Stimulated activated CD8-positive, alpha-beta memory T cell treated with anti-CD3 and anti-CD28 coated beads, Interleukin-4, amount 100 ng/mL, for 24 hours (primary cell): Measurements from ENCODE around the gene SNX27.
"Not testable (repeated sequence)": the region's sequence is repeated elsewhere in the genome, so short reads cannot be mapped to it uniquely, and the experiment has no call there.

Experiments used
- DNase-seq: peaks from one replicate; pipeline ENCODE4 v3.0.0-alpha.2; 2020; ENCODE audit warnings: low read depth

SNX27 gene

DNA sequence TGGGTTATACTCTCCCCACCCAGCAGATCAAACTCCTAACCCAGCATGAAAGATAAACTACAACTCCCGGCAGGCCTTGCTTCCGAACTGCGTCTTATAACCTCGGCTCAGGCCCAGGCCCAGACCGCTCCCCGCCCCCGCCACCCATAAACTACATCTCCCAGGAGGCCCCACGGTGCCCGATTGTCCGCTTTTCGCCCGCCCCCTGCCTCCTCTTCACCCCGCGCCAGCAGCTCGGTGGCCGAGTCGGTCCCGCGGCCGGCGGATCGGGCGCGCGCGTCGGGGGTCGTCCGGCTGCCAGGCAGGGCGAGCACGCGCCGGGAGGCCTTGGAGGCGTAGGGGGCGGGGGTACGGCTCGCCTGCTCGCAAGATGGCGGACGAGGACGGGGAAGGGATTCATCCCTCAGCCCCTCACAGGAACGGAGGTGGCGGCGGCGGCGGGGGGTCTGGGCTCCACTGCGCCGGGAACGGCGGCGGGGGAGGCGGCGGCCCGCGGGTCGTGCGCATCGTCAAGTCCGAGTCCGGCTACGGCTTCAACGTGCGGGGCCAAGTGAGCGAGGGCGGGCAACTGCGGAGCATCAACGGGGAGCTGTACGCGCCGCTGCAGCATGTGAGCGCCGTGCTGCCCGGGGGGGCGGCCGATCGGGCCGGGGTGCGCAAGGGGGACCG lies at the start of gene SNX27:
TSS of gene SNX27 (plus strand) at position 219 of the 669 bp plus-strand sequence. CDS start at position 371, 152 bp downstream.
- peak; percentile 80 for DNase-seq

DNA sequence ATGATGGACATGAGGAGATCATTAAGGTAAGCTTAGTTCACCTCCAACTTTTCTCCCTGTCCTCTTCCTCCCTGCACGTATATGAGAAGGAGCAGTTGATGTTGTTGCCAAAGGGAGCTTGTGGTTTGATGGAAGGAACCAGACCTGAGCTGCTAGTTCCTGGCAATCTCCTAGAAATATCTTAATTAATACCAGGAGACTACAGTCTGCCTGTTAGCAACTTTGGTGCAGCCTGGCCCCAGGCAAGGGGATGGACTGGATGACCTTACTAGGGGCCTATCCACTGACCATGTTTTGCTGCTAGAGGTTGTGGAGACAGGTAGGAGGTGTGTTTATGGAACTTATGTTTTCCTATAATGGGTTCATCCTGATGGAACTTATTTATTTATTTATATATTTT lies 49.2 kb upstream of the SNX27 start:
- DNase-seq = no peak

DNA sequence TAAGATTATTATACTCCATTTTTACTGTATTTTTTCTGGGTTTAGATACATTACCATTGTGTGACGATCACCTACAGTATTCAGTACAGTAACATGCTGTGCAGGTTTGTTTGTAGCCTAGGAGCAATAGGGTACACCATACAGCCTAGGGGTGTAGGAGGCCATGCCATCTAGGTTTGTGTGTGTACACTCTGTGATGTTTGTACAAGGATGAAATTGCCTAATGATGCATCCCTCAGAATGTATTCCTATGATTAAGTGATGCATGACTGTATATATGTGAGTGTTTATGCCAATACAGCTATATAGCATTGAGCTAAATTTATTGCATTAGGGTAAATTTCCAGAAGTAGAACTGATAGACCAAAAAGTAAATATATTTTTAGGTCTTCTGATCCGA lies 48.5 kb upstream of the SNX27 start:
- DNase-seq = no peak

DNA sequence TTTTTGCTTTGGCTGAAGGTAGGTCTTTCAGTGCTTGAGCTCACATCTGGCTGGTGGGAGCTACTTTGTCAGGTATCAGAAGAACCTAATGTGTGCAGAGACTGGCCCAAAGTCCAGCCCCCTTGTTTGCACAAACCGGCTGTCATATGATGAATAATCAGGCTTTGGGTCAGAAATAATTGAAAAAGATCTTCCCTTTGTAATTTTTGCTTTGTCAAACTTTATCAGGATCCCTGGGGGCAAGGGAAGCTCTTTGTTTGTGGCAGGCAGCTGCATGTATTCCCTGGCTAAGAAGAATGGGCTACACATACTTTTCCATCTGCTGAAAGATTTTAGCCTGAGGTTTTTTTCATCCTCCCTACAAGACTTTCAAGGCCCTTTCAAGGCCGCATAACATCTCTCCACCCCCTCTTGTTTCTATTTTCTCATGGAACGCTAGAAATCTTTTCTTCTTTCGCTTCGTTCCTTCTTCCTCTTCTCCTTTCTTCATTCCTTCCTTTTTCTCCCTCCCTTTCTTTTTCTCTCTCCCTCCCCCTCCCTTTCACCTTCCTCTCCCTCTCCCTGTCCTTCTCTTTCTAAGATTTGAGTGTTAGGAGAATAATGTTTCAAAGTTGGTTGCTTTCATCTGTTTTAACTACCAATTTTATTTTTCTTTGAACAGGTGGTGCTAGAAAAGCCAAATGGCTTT lies 46.2 kb upstream of the SNX27 start:
- DNase-seq = no peak

DNA sequence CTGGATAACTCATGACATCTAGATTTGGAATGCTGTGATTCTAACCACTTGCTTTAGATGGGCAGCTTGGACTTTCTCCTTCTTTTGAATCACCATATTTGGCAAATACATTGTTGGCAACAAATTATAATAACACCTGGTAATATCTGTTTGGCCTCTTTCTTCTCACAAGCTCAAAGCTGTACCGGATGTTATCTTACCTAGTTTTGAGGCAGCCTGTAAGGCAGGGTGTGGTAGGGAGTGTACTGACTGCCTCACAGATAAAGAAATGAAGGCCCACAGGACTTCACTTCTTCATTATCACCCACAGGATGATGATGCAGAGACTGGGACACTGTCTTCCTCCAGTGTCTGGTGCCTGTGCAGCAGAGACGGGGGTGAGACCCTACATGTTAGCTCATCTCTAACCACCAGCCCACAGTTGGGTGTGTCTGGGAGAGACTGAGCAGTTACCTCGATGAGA lies 43.2 kb upstream of the SNX27 start:
- DNase-seq = no peak

DNA sequence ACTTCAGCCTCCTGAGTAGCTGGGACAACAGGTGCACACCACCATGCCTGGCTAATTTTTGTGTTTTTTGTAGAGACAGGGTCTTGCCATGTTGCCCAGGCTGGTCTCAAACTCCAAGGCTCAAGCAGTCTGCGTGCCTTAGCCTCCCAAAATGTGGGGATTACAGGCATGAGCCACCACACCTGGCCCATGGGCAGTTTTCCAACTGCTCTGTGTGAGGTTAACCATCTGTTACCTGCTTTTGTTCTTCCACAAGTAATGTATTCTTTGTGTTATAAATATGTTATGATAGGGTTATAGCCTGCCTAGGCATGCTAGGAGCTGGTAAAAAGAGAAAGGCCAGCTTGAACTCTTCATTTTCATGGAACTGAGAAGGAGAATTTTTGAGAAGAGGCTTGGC lies 41.0 kb upstream of the SNX27 start:
- no peak for DNase-seq

DNA sequence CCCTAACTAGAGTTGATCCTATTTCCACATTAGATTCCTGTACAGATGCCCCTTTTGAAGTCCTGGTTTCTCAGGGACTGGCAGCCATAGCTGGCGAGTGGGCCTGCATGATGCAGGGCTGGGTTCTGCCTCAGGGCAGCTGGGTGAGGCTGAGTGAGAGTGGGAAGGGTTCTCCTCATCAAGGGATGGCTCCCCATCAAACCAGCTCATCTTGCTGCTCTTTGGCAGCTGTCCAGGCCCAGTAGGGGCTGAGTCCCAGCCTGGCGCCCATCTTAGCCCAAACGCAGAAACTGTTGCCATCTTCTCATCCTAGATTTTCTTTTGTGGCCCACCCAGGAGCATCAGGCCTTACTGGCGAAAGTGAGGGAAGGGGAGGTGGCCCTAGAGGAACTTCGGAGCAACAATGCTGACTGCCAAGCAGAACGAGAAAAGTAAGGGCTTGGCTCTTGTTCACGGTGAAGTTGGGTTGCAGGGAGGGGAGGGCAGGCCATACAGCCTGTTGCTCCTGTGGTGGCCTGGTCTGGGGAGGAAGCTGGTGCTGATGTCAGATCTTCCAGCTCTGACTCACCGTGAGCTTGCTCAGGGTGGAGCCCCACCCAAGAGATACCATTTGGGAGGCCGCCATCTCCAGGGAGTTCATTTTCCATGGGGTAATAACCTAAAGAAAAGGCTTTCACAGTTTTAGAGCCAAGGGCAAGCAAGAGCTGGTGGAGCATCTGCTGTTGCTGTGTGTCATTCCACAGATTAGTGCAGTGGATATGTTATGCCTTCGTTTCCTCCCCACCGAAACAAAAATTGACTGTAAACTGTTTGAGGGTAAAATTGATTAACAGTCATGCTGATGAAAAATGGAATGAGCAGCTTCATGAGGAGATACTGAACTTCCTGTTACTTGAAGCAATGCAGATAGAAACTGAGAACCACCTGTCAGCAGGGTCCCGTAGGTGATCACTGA lies 37.0 kb upstream of the SNX27 start:
- DNase-seq = peak; percentile 1

DNA sequence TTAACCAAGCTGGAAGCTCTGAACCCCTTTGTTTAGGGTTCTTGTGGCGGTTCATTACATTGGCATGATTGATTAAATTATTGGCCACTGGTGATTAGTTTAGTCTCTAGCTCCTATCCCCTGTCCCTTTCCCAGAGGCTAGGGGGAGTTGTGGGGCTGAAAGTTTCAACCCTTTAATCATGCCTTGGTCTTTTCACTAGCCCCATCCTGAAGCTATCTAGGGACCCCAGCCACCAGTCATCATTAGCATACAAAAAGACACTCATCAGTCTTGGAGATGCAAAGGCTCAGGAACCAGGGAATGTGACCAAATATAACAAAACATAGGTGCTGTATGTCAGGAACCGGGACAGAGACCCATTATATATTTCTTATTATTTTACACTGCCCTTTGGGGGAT lies 34.7 kb upstream of the SNX27 start:
- DNase-seq = no peak

DNA sequence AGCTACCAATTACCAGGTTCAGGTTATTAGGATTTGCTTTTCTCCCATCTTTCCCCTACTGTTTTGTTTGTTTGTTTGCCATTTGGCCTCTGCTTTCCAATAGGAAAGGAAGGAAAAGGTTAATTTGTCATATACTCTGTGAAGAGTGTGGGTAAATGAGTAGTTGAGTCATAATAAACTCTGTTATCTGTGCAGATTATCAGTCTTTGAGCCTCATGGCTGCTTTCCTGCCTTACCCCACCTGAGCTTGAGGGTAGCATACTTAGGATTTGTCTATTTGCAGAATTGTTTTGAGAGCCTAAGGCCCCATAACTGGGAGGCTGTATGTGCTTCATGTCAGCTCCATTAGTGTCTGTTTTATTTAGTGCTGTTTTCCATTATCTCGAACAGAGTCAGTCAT lies 32.9 kb upstream of the SNX27 start:
- no peak for DNase-seq

DNA sequence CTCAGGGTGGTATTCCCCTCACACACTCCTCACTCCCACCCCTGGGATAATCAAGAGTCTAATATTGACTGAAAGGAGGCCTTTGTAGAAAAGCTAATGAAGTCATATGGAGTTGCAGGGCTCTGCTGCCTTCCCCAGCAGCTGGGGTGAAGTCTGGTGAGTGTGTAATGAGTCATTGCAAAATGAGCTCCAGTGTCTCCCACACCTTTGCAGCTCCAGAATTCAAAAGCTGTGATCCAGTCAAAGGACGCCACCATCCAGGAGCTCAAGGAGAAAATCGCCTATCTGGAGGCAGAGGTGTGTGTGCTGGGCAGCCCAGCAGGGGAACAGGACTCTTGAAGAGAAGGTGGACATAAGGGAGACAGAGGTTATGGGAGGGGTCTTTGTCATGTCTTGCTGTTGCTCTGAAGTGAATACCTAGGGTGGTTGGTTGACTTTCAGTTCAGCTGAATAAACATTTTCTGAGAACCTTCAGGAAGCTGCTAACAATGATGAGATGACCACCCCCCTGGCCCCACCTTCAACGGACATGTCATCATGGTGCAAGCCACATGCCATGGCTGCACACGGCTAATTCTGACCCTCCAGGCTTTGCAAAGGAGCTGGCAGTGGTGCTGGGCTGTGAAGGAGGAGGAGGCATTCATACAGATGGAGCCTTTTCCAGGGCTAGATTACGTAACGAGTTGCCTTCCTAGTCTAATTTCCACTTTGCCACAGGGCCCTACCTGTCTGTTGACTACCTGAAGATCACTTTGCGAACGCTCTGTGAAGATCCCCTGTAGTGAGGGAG lies 32.2 kb upstream of the SNX27 start:
- no peak for DNase-seq

DNA sequence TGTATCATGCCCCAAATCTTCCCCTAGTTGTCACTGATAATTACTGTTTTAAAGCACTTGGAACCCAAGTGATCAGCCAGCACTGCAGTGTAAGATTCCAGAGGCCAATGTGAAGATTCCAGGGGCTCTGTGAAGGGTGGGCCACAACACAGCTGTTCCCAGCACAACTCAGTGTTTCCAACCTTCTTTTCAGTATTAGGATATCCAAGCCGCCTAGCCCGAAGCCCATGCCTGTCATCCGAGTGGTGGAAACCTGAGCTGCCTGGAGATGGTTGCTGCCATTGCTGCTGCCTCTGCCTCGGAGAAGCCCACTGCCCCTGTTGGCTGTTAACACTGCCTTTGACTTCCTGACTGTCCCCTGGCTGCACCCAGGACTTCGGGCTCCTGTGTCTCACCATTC lies 30.4 kb upstream of the SNX27 start:
- no peak for DNase-seq

DNA sequence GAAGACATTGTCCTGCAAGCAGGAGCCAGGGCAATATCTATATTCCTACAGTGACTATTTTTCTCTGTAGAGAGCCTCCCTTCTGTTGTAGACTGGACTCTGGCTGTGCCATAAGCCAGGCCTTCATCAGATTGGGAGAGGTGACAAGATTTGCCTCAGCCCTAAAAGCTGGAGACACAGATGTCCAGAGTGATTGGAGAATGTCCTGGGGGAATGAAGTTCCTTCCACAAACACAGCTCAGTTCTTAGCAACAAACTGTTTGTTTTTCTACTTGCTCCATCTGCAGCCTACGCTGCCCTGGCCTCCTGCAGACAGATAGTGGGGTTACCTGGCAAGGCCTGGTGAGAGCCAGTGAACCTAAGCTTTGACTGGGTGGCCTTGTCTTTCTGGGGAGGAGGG lies 29.9 kb upstream of the SNX27 start:
- DNase-seq = no peak

DNA sequence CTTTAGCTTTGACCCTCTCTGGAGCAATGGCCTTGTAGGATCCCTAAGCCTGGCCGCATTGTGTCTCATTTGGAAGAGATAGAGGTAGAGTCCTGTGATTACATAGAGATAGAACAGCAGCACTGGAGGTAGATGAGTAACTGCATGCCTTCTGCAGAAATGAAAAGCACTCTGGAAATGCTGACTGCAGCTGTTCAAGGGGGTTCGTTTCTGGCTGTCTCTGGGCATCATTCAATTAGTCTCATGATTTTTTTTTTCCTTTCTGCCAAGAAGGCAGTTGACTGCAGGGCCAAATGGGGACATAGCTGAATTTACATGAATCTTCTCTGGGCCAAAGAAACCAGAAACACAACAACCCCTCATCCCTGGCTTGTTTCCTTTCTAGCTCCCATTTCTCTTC lies 28.1 kb upstream of the SNX27 start:
- DNase-seq = no peak

DNA sequence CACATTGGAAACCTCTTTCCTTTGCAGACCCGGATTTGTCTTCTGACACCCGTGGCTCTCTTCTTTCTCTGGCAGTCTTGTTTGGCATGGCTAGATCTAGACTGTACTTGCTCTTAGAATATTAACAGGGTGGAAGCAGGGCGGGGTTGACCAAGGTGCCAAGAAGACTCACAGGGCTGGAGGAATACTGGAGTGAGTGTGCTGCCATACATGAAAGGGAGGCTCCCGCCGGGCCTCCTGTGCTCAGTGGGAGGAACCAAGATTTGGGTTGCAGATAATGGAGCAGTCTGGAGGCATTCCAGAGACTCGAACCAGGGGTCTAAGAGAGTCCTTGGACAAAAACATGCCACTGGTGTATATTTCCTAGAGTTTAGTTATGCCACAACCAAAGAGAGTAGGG lies 27.6 kb upstream of the SNX27 start:
- DNase-seq = no peak

DNA sequence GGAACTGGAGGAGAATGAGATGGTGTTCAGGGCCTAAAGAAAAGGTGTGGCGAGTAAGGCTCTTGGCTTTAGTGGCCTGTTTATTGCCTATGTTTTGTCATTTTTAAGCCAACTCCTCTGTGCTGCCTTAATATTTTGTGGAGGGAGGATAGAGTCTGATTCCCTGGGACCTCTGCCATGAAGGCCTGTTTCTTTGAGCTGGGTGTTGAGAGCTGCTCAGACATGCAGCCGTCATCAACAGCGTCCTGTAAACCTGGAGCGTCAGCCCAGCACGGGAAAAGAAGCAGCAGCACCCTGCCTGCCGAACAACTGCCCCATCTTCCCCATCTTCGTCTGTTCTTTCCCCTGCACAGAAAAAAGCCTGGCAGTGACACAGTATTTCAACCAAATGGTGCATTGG lies 27.1 kb upstream of the SNX27 start:
- DNase-seq = no peak

DNA sequence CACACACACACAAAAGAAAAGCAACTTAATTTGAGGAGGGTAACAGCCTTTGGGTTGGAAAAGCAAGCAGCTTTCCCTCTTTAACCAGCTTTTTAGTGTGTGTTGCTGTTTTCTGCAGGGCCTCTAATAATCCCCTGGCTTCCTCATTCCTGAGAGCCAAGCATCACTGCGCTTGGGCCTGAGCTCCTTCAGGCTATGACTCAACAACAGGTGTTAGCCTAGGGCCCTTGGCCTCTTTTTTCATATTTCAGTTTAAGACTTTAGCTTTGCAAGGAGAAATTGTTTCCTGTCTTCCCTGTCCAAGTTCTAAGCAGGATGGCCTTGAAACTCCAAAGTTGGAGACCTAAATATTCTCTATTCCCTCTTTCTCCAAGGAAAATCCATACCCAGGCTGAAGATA lies 26.2 kb upstream of the SNX27 start:
- no peak for DNase-seq

DNA sequence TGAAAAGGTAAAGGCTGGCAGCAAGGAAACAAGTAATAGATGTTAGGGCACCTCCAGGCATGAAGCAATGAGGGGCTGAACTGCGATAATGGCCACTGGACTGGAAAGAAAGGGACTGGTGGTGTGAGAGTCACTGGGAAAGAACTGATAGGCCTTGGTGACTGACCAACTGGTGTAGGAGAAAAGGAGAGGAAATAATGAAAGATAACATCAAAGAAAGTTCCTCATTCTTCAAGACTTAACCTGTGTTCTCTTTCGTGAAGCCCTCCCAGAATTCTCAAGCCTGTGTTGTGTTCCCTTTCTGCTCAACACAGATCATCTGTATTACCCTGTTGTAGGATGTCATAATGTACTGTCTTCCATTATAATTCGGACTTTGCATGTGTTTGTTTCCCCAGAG lies 20.9 kb upstream of the SNX27 start:
- no peak for DNase-seq

DNA sequence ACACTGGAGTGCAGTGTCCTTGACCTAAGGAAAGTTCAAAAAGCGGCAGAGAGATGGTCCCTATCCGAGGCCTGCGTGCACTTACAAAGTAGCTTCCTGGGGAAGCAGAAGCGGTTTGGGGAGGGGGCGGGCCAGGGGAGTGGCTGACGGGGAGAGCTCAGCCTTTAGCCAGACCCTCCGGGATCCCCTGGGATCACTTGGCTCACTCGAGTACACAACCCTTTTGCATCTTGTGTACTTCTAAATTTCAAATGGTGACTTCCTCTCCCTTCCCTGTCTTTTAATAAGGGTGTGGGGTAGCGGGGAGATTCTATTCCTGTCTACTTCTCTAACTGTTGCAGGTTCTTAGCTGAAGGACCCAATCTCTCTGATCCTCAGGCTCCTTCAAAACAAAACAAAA lies 18.1 kb upstream of the SNX27 start:
- DNase-seq = no peak

DNA sequence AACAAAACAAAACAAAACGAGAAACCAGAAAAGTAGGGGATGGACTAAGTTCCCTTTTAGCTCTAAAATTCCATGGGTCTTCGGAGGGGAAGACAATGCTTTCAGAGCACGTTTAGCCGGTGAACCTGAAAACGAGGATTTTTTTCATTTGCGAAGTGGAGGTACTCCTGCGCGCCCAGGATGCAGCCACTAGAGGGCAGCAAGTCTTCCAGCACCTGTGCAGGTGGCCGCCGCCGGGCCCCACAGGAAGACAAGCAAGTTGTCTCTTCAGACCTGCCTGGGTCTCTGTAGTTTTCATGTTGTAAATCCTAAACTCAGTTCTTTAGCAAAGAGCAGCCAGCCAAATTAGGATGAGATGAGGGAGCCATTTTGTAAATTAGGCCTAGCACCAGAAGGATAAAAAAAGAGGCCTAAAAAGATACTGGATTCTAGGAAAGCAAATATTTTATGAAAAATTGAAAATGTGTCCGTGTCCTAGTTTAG lies 17.7 kb upstream of the SNX27 start:
- peak; percentile 70 for DNase-seq

DNA sequence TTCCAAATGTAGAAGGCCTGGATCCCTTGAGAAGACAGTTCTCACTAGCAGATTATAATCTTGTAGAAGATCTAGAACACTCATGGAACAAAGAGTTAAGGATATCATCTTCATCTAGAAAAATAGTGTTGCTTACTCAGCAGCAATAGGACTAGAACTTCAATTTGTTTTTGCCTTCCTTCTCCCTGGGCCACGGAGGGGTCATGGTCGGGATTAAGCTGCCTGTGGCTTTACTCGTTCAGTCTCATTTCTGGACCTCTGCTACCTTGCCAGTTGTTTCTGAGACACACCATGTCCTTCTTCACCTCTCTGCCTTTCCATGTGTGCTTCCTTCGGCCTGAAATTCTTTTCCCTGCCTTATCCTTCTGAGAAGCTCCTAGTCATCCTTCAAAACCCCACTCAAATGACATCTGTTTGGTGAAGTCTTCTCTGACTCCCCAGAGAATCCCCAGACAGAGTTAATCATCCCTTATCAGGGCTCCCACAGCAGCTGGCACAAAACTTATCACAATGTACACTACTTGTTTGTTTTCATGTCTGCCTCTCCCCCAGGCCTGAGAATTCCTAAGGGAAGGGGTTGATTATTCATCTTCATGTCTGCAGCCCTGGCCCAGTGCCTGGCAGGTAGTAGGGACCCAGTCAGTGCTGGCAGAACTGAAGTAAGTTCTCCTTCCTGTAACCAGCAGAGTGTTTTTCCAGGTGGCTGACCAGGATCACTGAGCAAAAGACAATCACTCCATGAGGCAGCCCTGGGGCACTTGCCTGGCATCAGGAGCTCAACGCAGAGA lies 15.5 kb upstream of the SNX27 start:
- no peak for DNase-seq

DNA sequence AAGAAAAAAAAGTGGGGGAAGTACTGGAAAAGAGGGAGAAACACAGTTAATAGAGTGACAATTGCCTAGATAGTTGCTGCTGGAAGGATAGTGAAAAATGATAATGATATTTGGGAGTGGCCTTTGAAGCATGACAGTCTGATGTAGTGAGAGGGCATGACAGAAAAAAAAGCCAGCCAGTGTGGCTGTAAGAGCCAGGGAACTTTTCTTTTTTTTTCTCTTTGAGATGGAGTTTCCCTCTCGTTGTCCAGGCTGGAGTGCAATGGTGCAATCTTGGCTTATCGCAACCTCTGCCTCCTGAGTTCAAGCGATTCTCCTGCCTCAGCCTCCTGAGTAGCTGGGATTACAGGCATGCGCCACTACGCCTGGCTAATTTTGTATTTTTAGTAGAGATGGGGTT lies 9.3 kb upstream of the SNX27 start:
- not testable (repeated sequence) for DNase-seq
